NCI-H187 (cell line): ENCODE measurements around the gene CERS4.
"Not testable (repeated sequence)": the region's sequence is repeated elsewhere in the genome, so short reads cannot be mapped to it uniquely, and the experiment has no call there.

ENCODE experiments used
- DNase-seq, 2 experiments: peaks; one replicate each; lab custom pipeline; 2025; lab: John Stamatoyannopoulos, UW

CERS4 gene

GRCh38 chr19:8261881-8262280 is 52.7 kb downstream of the CERS4 start:
- DNase-seq = no peak

DNA sequence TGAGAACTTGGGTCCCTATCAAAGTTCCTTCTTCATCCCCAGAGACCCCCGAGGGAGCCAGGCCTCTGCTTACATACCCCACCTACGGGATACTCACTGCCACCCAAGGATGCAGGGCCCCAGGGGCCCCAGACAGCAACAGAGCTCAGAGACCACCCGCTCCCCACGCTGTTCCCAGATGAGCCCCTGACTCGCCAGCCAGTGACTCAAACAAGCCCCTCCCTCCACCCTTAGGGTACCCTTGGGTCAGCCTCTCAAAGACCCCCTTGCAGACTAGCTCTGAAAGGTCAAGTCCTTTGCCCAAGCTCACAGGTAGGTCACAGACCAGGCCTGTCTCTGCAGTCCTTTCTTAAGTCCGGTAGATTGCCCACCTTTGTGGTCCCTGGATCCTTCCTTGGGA is 53.3 kb downstream of the CERS4 start:
- no peak for DNase-seq

DNA sequence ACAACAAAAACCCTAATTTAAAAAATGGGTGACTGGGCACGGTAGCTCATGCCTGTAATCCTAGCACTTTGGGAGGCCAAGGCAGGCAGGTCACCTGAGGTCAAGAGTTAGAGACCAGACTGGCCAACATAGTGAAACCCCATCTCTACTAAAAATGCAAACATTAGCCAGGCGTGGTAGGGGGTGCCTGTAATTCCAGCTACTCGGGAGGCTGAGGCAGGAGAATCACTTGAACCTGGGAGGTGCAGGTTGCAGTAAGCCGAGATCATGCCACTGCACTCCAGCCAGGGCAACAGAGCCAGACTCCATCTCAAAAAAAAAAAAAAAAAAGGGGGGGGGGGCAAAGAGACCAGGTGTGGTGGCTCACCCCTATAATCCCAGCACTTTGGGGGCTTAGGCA is 55.1 kb downstream of the CERS4 start:
- not testable (repeated sequence) for DNase-seq

GRCh38 chr19:8265872-8266271 is 56.7 kb downstream of the CERS4 start:
- no peak for DNase-seq

DNA sequence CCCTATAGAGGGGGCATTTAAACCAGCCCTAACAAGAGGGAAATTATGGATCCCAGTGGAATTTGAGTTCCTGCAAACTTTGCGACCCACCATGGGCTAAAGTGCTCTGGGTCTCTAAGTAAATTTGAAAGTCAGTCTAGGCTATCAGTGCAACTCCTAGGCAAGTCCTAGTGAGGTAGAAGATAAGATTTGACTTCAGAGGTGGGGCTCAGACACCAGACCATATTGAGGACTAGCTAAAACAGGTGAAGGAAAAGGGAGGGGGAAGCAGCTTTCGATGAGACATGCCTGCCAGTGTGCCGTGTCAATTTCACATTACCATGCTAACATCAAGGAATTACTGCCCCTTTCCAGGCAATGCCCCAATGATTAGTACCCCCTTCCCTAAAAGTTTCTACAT is 60.6 kb downstream of the CERS4 start:
- DNase-seq = no peak

GRCh38 chr19:8276508-8276907 is 67.3 kb downstream of the CERS4 start:
- DNase-seq = not testable (repeated sequence)

- not testable (repeated sequence) for DNase-seq
These were observed 82.2 kb downstream of the CERS4 start for GRCh38 chr19:8291337-8291736.

GRCh38 chr19:8302357-8302691 is 93.2 kb downstream of the CERS4 start:
- DNase-seq = no peak

- DNase-seq = no peak
These were observed 93.6 kb downstream of the CERS4 start for GRCh38 chr19:8302734-8303133.

DNA sequence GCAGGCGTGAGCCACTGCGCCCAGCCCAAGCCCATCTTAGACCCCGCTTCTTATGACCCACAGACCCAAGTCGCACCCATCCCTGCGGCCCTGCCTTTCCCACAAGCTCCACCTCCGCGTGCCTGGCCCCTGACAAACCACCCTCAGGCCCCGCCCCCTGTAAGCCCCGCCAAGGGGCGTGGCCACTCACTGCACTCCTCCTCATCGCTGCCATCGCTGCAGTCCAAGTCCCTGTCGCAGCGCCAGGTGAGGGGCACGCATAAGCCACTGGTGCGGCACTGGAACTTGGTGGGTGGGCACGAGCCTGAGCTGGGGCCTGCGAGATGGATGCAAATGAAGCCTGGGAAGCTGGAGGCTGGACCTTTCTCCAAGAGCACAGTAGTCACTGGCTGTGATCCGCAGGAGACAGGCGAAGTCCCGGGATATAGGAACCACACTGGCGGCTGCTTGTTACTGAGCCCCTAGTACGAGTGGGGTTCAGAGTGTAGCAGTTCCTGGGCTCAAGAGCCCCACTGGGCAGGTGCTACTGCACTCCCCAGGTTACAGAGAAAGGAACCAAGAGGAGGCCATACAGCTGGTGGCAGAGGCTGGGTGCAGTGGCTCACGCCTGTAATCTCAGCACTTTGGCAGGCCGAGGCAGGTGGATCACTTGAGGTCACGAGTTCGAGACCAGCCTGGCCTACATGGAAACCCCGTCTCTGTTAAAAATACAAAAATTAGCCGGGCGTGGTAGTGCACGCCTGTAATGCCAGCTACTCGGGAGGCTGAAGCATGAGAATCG is 95.9 kb downstream of the CERS4 start:
- DNase-seq = no peak

DNA sequence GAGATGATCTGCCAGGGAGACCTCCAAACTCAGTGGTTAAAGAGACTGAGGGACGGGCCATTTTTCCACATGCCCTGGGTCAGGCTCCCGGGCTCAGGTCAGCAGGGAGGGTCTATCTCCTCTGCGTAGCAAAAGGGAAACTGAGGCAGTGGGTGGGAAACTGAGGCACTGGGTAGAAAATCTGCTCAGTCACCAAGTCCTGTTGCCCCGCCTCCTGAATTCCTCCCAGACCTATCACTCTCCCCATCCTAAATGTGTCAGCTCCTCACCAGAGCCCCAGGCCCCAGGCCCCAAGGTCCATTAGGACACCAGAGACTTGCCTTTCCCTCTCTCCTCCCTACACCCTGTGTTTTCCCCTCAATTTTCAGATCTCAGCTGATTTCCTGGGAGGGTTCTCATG is 96.6 kb downstream of the CERS4 start:
- DNase-seq = no peak

- no peak for DNase-seq
These were observed 97.3 kb downstream of the CERS4 start for GRCh38 chr19:8306235-8307054.

GRCh38 chr19:8307400-8307964 is 98.3 kb downstream of the CERS4 start:
- DNase-seq = no peak

DNA sequence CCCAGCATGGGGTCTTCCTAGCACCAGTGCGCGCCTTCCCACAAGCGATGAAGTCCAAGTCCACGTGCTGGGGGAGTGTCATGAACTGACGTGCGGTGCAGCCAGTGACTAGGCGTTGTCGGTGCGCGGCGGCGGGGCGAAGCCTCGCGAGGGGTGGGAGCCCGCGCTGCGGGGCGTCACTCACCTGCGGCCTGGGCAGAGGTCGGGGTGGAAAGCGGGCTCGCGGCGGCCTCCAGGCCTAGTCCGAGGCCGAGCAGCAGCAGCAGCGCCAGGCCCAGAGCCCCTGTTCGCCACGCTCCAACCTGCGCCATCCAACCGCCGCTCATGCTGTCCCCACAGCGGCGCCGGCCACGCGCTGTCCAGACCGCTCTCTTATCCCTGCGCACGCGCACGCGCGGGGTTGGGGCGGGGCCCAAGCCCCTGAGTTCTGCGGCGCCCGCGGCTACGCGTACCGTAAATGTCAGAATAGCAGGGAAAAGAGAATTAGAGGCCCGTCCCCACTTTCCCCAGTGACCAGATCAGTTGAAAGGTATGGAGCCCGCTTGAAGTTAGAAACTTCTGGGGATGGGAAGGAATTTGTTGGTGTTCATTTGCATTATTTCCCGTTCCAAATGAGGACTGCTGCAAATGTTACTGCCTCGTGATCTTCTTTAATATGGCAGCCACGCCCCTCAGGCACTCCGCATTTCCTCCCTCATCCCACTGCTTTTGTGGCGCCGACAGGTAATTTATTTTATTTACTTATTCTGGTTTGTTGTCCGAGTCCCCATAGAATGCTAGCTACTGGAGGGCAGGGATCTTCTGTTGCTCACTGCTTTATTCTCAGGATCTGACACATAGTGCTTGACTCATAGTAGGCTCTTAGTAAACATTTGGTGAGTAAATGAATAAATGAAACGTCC is 99.0 kb downstream of the CERS4 start, which contains the start of gene CD320:
TSS of gene CD320 (minus strand) at position 394 of the 902 bp plus-strand sequence. CDS start at position 326, 68 bp downstream.
- peak; percentile 70 to 85 for DNase-seq

DNA sequence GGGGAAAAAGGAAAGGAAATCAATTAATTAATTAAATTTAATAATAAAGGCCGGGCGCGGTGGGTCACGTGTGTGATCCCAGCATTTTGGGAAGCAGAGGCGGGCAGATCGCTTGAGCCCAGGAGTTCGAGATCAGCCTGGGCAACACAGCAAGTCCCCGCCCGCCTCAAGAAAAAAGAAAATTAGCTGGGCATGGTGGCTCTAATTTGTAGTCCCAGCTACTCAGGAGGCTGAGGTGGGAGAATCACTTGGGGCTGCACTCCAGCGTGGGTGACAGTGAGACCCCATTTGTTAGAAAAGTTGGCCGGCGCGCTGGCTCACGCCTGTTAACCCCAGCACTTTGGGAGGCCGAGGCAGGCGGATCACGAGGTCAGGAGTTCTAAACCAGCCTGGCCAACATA is 99.7 kb downstream of the CERS4 start:
- DNase-seq = no peak

DNA sequence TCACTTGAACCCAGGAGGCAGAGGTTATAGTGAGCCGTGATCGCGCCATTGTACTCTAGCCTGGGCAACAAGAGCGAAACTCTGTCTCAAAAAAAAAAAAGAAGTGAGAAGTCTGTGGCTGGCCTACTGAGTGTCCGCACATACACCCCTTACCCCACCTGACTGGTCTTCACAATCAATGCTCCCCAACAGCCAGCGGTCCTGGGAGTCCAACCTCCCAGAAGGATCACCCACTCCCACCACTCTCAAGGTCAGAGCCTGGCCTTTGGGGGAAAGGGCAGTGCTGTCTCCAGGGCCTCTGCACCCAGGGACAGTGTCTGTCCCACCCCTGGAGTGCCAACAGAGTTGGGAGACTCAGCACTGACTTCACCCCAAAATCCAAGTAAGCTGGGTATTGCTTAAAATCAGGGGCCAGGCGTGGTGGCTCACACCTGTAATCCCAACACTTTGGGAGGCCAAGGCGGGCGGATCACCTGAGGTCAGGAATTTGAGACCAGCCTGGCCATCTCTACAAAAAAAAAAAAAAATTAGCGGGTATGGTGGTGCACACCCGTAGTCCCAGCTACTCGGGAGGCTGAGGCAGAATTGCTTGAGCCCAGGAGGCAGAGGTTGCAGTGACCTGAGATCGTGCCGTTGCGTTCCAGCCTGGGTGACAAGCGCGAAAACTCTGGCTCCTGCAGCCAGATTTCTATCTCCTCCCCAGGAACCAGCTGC is 101.3 kb downstream of the CERS4 start:
- DNase-seq = no peak

- DNase-seq = no peak
These were observed 102.5 kb downstream of the CERS4 start for GRCh38 chr19:8311461-8312260.
